Measurements from ENCODE around the gene ACADS.

Gene ACADS

DNA sequence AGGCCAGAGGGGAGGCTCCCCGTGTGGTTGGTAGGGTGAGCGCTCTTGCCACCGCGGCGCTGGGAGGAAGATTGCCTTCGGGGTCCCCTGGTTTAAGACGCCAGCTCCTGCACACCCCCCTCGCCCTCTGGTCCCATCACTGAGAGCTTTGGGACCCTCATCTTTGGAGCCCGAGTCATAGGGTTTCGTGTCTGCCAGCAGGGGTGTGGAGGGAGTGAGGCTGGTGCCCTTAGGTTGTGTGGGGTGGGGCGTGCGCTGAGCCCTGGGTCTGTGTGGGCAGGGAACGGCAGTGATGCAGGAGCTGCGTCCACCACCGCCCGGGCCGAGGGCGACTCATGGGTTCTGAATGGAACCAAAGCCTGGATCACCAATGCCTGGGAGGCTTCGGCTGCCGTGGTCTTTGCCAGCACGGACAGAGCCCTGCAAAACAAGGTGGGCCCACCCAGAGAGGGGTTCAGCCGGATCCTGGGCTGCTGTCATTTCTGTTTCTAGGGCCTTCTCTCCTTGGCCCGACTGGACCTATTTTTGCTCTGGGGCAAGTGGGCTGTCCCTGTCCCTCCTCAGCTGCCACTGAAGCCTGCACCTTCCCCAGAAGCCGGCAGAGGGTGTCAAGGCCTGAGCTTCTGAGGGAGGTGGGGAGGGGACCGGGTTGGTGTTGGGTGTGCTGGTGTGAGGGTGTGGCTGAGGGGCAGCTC, 12.1 kb downstream of the ACADS start:
- H3K79me2 ChIP-seq (ENCODE audit: low read length): no peaks in the 10 kb centered on the region
- H3K4me1 ChIP-seq (ENCODE audit: low read length): no peaks in the 10 kb centered on the region
- H3F3A ChIP-seq (ENCODE audit: insufficient read depth, low read length): no peaks in the 10 kb centered on the region
- TF ChIP-seq, protein P1, sequence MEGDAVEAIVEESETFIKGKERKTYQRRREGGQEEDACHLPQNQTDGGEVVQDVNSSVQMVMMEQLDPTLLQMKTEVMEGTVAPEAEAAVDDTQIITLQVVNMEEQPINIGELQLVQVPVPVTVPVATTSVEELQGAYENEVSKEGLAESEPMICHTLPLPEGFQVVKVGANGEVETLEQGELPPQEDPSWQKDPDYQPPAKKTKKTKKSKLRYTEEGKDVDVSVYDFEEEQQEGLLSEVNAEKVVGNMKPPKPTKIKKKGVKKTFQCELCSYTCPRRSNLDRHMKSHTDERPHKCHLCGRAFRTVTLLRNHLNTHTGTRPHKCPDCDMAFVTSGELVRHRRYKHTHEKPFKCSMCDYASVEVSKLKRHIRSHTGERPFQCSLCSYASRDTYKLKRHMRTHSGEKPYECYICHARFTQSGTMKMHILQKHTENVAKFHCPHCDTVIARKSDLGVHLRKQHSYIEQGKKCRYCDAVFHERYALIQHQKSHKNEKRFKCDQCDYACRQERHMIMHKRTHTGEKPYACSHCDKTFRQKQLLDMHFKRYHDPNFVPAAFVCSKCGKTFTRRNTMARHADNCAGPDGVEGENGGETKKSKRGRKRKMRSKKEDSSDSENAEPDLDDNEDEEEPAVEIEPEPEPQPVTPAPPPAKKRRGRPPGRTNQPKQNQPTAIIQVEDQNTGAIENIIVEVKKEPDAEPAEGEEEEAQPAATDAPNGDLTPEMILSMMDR (IDR thresholded peaks at IDR 0.05; ENCODE audit: low read length): no peak
- TF ChIP-seq EZH2 (optimal IDR thresholded peaks at IDR 0.05; ENCODE audit: low read depth, low read length) (no peak), EZH2phosphoT487 (IDR thresholded peaks at IDR 0.05; ENCODE audit: low read length) (no peak)
- H3K9me3 ChIP-seq (replicated peaks; ENCODE audit: insufficient read depth, low read length): no peaks in the 10 kb centered on the region
- H3K27ac ChIP-seq (ENCODE audit: low read length): no peak overlapping the region
- no peaks in the 10 kb centered on the region for H3K9me2 ChIP-seq (replicated peaks; ENCODE audit: insufficient read depth, low read length)
- H2AFZ ChIP-seq (ENCODE audit: low read length): no peak overlapping the region
- H3K4me3 ChIP-seq (ENCODE audit: low read length): no peak overlapping the region
- no peak overlapping the region for H3K4me2 ChIP-seq (ENCODE audit: low read depth, low read length)
- H4K20me1 ChIP-seq (ENCODE audit: insufficient read depth, low read length): no peaks in the 10 kb centered on the region
- DNase-seq: no peak
- H3K36me3 ChIP-seq (replicated peaks; ENCODE audit: insufficient read depth, low read length): no peaks in the 10 kb centered on the region
- no peaks in the 10 kb centered on the region for H3K27me3 ChIP-seq (replicated peaks; ENCODE audit: insufficient read depth, low read length)
- H3K9ac ChIP-seq (ENCODE audit: low read length): no peak overlapping the region

DNA sequence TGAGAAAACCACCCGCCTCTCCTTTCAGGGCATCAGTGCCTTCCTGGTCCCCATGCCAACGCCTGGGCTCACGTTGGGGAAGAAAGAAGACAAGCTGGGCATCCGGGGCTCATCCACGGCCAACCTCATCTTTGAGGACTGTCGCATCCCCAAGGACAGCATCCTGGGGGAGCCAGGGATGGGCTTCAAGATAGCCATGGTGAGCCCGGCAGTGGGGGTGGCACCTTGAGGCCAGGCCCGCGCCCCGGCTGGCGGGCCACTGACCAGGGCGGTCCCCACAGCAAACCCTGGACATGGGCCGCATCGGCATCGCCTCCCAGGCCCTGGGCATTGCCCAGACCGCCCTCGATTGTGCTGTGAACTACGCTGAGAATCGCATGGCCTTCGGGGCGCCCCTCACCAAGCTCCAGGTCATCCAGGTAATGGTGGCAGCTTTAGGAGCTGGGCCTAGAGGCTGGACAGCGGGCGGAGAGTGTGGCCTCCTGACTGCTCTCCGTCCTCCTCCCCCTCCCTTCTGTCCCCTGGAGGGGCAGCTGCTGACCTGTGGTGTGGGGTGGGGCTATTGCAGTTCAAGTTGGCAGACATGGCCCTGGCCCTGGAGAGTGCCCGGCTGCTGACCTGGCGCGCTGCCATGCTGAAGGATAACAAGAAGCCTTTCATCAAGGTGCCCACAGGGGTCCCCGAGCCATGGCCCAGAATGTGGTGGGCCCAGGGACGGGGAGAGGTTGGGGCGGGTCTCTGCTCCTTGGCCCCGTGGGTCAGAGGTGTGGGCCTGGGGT, 12.8 kb downstream of the ACADS start:
- Histone ChIP-seq H3K79me2 (ENCODE audit: low read length) (no peaks in the 10 kb centered on the region), H3K36me3 (replicated peaks; ENCODE audit: insufficient read depth, low read length) (no peaks in the 10 kb centered on the region), H3K9me3 (replicated peaks; ENCODE audit: insufficient read depth, low read length) (no peaks in the 10 kb centered on the region), H3K9me2 (replicated peaks; ENCODE audit: insufficient read depth, low read length) (no peaks in the 10 kb centered on the region), H3K4me2 (ENCODE audit: low read depth, low read length) (no peak overlapping the region), H2AFZ (ENCODE audit: low read length) (no peak overlapping the region), H3K27me3 (replicated peaks; ENCODE audit: insufficient read depth, low read length) (no peaks in the 10 kb centered on the region), H3F3A (ENCODE audit: insufficient read depth, low read length) (no peaks in the 10 kb centered on the region), H3K27ac (ENCODE audit: low read length) (no peak overlapping the region), H3K4me1 (ENCODE audit: low read length) (no peaks in the 10 kb centered on the region), H3K4me3 (ENCODE audit: low read length) (no peak overlapping the region), H3K9ac (ENCODE audit: low read length) (no peak overlapping the region), H4K20me1 (ENCODE audit: insufficient read depth, low read length) (no peaks in the 10 kb centered on the region)
- DNase-seq: no peak
- TF ChIP-seq, protein P1 (IDR thresholded peaks at IDR 0.05; ENCODE audit: low read length): no peak
- no peak for TF ChIP-seq EZH2phosphoT487 (IDR thresholded peaks at IDR 0.05; ENCODE audit: low read length)
- TF ChIP-seq EZH2 (optimal IDR thresholded peaks at IDR 0.05; ENCODE audit: low read depth, low read length): no peak

DNA sequence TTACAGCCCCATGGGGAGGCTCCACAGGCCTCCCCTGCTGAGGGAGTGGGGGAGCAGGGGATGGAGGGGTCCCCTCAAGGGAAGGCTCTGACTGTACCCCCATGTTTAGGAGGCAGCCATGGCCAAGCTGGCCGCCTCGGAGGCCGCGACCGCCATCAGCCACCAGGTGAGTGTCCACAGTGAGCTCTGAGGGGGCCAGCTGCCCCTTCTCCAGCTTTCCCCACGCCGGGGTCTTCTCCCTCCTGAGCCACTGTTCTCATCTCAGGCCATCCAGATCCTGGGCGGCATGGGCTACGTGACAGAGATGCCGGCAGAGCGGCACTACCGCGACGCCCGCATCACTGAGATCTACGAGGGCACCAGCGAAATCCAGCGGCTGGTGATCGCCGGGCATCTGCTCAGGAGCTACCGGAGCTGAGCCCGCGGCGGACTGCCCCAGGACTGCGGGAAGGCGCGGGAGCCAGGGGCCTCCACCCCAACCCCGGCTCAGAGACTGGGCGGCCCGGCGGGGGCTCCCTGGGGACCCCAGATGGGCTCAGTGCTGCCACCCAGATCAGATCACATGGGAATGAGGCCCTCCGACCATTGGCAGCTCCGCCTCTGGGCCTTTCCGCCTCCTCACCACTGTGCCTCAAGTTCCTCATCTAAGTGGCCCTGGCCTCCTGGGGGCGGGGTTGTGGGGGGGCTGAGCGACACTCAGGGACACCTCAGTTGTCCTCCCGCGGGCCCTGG, 13.6 kb downstream of the ACADS start:
- DNase-seq: no peak

More for the DNA sequence above, 13.6 kb downstream of the ACADS start:
- TF ChIP-seq EZH2phosphoT487 (IDR thresholded peaks at IDR 0.05; ENCODE audit: low read length) (no peak), EZH2 (optimal IDR thresholded peaks at IDR 0.05; ENCODE audit: low read depth, low read length) (no peak)
- TF ChIP-seq, protein P1 (IDR thresholded peaks at IDR 0.05; ENCODE audit: low read length): no peak
- Histone ChIP-seq H3F3A (ENCODE audit: insufficient read depth, low read length) (no peaks in the 10 kb centered on the region), H3K9me2 (replicated peaks; ENCODE audit: insufficient read depth, low read length) (no peaks in the 10 kb centered on the region), H3K79me2 (ENCODE audit: low read length) (no peaks in the 10 kb centered on the region), H3K27me3 (replicated peaks; ENCODE audit: insufficient read depth, low read length) (no peaks in the 10 kb centered on the region), H4K20me1 (ENCODE audit: insufficient read depth, low read length) (no peaks in the 10 kb centered on the region), H3K9me3 (replicated peaks; ENCODE audit: insufficient read depth, low read length) (no peaks in the 10 kb centered on the region), H3K4me1 (ENCODE audit: low read length) (no peaks in the 10 kb centered on the region), H3K4me3 (ENCODE audit: low read length) (no peak overlapping the region), H2AFZ (ENCODE audit: low read length) (no peak overlapping the region), H3K27ac (ENCODE audit: low read length) (no peak overlapping the region), H3K9ac (ENCODE audit: low read length) (no peak overlapping the region), H3K4me2 (ENCODE audit: low read depth, low read length) (no peak overlapping the region), H3K36me3 (replicated peaks; ENCODE audit: insufficient read depth, low read length) (no peaks in the 10 kb centered on the region)

Measured in MM.1S (cell line).